Measurements from ENCODE around the gene TPST1. TPM values are rescaled to one million over a fixed set of nuclear protein-coding genes. Genes with fewer than 3 reads are reported as not detected.
"Not testable (repeated sequence)": the region's sequence is repeated elsewhere in the genome, so short reads cannot be mapped to it uniquely, and the experiment has no call there.

TPST1 gene
- total RNA-seq, 1 donor from 2014 or later = 21.1 TPM

- DNase-seq (ENCODE audit: low spot score) = no peak
These were observed 16.5 kb upstream of the TPST1 start for GRCh38 chr7:66188645-66189044.

- no peak for DNase-seq (ENCODE audit: low spot score)
These were observed 15.2 kb upstream of the TPST1 start for GRCh38 chr7:66189695-66190503.

- no peak for DNase-seq (ENCODE audit: low spot score)
These were observed 14.7 kb upstream of the TPST1 start for GRCh38 chr7:66190504-66190857.

- no peak for DNase-seq (ENCODE audit: low spot score)
These were observed 11.9 kb upstream of the TPST1 start for GRCh38 chr7:66193146-66193725.

DNA sequence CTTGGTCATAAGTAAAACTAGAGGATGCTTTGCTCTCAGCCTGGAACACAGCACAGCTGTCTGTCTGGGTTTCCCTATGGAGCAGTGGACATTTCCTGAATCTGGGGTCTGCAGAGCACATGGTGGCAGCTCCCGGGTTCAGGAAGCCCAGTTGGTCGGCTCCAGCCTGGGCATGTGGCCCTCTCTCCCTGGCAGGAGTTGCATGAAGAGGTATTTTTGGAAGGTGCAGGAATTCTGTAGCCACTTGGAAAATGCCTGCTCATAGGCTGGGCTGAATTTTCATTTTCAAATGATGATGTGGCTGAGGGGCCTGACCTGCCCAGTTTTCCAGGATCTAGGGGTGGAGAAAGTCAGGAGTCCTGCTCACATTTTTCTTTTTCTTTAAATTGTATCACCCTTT, 6.7 kb upstream of the TPST1 start:
- no peak for DNase-seq (ENCODE audit: low spot score)

DNA sequence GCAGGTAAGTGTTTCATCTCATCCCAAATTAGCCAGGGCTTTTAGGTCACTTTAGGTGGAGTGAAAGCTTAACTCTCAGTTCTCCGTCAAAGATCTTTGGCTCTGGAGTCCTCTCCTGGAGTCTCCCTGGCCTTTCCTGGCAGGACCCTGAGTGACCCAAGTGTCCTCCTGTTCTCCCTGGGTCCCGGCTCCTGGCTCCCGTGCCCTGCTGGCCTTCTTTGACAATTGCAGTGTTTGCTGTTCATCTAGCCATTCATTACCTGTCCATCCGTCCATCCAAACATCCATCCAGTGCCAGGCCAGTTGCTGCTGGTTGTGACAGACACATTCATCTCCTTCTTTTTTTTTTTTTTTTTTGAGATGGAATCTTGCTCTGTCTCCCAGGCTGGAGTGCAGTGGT, 6.2 kb upstream of the TPST1 start:
- DNase-seq (ENCODE audit: low spot score) = no peak

DNA sequence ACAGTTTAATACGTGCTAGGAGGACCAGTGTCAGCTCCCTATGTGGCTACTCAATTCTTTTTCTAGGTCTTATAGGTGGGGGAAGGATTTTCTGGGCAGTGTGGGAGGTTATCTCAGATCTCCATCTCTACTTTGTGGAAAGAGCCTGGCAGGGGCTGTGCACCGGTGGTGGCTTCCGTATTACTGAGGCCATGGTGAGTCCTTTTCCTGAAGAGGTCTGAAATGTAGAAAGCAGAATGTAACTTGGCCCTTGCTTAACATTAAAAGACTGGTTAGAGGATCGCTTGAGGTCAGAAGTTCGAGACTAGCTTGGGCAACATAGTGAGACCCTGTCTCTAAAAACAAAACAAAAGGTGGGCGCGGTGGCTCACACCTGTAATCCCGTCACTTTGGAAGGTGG, 2.7 kb upstream of the TPST1 start:
- DNase-seq (ENCODE audit: low spot score) = no peak

- no peak for DNase-seq (ENCODE audit: low spot score)
These were observed 582 bp downstream of the TPST1 start for GRCh38 chr7:66205741-66206090.

DNA sequence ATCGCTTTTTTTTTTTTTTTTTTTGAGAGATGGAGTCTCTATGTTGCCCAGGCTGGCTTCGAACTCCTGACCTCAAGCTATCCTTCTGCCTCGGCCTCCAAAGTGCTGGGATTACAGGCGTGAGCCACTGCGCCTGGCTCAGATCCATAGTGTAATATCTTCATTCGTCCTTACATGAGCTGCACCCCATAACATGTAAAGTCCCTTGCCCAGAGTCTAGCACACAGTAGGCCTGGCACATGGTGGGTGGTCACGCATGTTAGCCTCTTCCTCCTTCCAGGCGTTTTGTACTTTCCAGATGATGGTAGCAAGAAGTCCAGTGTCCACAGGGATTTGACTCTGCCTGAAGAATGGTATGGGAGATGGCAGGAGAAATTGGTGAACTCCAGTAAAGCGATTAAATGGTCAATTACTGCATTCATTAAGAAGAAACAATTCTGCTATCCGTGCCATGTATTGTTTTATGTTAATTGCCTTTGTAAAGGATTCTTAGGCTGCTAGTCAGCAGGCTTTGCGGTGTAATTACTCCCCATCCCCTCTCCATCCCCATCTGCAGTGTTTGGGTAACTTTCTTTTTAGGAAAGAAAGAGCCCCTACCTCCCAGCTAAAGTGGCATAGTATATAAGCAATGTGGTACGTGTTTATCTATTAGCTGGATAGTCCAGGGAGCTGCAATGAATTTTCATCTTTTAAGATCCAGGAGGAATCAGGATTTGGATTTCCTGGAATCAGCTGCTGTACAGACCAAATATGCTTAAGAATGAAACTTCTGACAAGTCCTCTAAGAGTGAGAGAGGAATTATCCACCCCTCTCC, 1.2 kb downstream of the TPST1 start:
- no peak for DNase-seq (ENCODE audit: low spot score)

- DNase-seq (ENCODE audit: low spot score) = no peak
These were observed 1.8 kb downstream of the TPST1 start for GRCh38 chr7:66206934-66207240.

DNA sequence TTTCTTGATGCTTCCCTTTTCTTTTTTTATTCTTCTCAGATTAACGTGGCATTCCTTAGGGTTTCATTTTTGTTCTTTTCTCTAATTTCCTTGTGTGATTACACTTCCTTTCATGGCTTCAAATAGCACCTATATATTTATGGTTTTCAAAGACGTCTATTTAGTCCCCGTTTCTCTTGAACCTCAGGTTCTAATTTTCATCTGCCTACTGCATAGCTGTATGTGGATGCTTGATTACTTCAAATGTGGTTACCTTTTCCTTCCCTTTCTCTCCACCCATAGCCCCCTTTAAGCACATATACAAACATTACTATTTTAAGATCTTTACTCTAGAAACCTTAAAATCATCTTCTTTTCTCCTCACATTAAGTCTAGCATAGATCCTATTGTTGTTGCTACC, 2.4 kb downstream of the TPST1 start:
- DNase-seq (ENCODE audit: low spot score) = no peak

DNA sequence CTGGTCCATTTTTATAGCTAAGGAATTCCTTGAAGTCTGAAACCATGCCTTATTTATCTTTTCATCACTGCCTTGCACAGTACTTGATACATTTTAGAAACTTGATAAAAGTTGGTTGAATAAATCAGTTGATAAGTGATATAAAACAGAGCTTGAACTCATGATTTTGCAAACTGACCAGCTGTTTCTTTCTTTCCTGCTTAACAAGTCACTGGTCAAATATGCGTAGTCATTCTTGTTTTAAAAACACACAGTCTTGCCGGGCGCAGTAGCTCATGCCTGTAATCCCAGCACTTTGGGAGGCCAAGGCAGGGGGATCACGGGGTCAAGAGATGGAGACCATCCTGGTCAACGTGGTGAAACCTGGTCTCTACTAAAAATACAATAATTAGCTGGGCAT, 6.3 kb downstream of the TPST1 start:
- DNase-seq (ENCODE audit: low spot score) = no peak

GRCh38 chr7:66213637-66214036, 8.5 kb downstream of the TPST1 start:
- no peak for DNase-seq (ENCODE audit: low spot score)

DNA sequence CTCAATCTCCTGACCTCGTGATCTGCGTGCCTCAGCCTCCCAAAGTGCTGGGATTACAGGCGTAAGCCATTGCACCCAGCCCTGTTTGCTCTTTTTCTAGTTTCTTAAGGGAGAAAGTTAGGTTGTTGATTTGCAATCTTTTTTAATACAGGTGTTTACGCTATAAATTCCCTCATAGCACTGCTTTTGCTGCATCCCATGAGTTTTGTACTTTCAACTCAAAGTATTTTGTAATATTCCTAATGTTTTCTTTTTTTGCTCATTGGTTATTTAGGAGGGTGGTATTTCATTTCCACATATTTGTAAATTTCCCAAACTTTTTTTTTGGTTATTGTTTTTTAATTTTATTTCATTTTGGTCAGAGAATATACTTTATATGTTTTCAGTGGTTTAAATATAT, 11.6 kb downstream of the TPST1 start:
- DNase-seq (ENCODE audit: low spot score) = no peak

GRCh38 chr7:66219805-66220204, 14.7 kb downstream of the TPST1 start:
- no peak for DNase-seq (ENCODE audit: low spot score)

GRCh38 chr7:66221442-66221841, 16.3 kb downstream of the TPST1 start:
- no peak for DNase-seq (ENCODE audit: low spot score)

DNA sequence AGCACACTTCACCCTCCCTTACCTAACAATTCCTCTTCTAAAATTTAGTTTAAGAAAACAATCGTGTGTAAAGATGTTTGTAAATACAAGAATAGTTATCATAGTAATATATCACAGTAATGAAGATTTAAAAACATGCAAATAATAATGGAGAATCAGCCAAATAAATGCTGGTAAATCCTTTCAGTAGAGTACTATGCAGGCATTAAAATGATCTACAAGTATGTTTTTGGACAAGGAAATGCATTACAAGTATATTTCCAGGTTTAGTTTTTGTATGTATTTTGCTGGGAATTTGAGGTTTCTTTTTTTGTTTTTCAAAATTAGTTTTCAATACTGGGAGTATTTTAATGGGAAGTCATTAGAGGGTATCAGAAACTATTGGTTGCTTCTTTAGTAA, 22.7 kb downstream of the TPST1 start:
- DNase-seq (ENCODE audit: low spot score) = no peak

- not testable (repeated sequence) for DNase-seq (ENCODE audit: low spot score)
These were observed 26.4 kb downstream of the TPST1 start for GRCh38 chr7:66231326-66232216.

DNA sequence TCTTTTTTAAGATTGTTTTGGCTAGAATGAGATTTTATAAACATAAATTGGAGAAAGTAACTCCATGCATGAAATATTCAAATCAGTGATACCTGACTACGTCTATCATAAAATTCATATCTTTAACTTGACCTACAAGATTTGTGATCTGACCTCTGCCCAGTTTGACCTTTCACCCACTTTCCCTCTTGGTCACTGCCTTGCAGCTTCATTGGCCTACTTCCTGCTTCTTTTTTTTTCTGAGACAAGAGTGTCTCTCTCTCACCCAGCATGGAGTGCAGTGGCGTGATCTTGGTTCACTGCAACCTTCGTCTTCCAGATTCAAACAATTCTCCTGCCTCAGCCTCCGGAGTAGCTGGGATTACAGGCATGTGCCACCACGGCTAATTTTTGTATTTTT, 28.5 kb downstream of the TPST1 start:
- no peak for DNase-seq (ENCODE audit: low spot score)

GRCh38 chr7:66236713-66237303, 31.7 kb downstream of the TPST1 start:
- no peak for DNase-seq (ENCODE audit: low spot score)

GRCh38 chr7:66237906-66238772, 33.0 kb downstream of the TPST1 start:
- DNase-seq (ENCODE audit: low spot score) = no peak
